ENCODE data around the gene MYLK2. TPM values are rescaled to one million over a fixed set of nuclear protein-coding genes. Genes with fewer than 3 reads are reported as not detected.
"Not testable (repeated sequence)": the region's sequence is repeated elsewhere in the genome, so short reads cannot be mapped to it uniquely, and the experiment has no call there.

MYLK2 gene
- total RNA-seq, 1 donor from 2014 or later = 1.0 TPM

DNA sequence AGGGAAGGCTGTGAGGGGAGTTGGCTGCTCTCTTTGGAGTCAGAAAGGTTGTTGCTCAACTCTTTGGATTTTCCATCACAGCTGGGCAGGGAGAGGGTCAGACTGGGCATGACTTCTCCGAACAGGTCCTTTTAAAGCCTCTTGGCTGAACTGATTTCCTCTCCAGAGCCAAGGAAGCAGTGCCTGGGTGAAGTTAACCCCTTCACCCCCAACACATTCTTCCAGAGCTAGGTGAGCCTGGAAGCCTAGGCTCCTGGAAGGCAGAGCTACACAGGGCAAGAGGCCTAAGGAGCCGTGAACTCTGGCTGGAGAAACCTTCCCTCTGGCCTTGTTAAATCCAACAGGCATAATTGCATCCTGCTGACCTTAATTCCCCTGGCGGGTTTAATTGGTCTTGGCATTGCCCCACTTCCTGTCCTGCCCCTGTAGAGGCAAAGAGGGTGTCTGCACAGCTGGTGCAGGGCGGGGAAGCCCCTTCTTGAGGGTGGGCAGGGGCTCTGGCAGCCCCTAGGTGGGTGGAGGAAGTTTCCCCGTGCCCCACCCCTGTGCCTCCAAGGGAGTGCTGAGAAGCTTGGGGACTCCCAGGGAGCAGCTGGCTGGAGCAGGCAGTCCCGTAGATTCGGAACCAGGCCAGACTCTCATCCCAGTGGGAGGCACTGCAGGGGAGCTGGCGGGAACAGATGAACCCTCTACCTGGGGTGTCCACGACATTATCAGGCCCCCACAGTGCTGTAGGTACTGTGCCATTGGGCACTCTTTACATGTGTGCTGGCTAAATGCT, 3.6 kb upstream of the MYLK2 start:
- intact Hi-C loops (cut with micrococcal nuclease) = no loop called here

DNA sequence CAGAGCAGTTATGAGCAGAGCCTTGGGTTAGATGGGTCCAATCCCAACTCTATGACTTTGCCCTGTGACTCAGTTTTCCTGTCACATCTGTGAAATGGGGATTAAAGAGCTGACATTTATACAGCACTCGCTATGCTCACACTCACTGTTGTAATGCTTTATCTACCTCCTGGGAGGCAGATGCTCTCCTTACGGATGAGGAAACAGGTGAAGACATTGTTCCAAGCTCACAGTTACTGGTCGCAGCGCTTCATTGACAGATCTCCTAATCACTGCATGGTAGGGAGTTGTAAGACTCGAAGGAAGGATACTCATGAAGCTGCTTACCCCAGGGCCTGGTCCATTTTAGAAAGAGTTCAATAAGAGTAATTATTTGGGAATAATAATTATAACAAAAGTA, 2.9 kb upstream of the MYLK2 start:
- intact Hi-C loops (cut with micrococcal nuclease) = no loop called here

DNA sequence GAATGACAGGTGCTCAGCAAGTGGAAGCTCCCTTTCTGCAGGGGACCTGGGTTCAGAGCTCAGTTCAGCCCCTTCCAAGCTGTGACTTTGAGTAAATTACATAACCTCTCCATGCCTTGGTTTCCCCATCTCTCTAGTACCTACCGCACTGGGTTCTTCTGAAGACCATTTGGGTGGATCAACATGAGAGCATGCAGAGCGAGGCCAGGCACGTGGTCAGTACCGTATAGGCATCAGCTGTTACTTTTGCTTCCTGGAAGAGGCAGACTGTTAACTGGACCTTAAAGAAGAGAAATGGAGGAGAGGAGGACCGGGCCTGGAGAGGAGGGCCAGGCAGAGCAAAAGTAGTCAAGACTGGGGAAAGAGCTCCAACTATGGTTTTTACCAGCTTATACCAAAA, 1.7 kb upstream of the MYLK2 start:
- intact Hi-C loops (cut with micrococcal nuclease) = no loop called here

- intact Hi-C loops (cut with micrococcal nuclease) = no loop called here
Measured at GRCh38 chr20:31818376-31818908, 714 bp upstream of the MYLK2 start.

- intact Hi-C loops (cut with micrococcal nuclease) = no loop called here
Measured at GRCh38 chr20:31820228-31820627, 1.1 kb downstream of the MYLK2 start.

DNA sequence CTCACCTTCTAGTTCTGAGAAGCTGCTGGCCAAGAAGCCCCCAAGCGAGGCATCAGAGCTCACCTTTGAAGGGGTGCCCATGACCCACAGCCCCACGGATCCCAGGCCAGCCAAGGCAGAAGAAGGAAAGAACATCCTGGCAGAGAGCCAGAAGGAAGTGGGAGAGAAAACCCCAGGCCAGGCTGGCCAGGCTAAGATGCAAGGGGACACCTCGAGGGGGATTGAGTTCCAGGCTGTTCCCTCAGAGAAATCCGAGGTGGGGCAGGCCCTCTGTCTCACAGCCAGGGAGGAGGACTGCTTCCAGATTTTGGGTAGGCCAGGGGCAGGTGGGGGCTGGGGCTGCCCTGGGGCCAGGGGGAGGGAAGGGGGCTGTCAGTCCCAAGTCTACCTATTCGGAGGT, 2.3 kb downstream of the MYLK2 start:
- intact Hi-C loops (cut with micrococcal nuclease) = no loop called here

DNA sequence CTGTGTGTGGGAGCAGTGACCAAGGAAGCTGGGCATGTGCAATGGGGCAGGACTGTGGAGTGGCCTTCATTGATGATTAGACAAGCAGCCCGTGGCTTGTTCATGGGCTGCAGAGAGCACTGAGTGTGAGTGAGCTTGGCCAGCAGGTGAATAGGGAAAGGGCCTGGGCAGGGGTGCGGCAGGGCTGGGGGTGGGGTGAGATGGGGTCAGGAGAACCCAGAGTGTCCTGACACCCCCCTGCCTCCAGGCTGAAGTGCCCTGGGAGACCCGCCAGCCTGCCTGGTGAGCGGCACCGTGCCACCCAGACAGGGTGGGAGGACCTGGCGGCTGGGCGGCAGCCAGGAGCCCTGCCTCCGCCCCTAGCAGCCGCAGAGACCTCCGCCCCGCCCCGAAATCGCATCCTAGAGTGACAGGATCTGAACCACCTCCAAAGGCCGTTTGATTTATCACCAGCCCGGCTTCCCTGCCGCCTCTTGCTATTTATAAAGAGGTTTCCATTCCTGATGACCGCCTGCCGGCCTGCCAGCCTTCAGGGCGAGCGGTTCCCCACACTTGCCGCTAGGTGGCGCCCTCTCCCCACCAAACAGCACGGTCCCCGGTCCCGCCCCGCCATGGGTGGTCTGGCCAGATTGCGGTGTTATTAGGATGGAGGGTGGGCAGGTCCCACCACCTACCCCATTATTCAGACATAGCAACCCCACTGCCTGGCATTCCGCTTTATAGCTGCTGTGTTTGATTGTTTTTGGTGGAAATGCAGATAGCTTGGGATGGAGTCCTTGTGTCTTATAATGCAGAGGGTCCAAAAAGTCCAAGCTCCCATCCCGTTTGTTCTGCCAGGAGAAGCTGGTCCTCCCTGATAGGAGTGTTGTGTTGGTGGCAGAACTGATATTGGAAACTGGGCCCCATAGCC, 3.5 kb downstream of the MYLK2 start:
- intact Hi-C loops (cut with micrococcal nuclease) = loop anchor here (1.0 to 2.0 kb wide), 3 partner anchors 24 to 270 kb away; no protein-coding TSS in a partner anchor

DNA sequence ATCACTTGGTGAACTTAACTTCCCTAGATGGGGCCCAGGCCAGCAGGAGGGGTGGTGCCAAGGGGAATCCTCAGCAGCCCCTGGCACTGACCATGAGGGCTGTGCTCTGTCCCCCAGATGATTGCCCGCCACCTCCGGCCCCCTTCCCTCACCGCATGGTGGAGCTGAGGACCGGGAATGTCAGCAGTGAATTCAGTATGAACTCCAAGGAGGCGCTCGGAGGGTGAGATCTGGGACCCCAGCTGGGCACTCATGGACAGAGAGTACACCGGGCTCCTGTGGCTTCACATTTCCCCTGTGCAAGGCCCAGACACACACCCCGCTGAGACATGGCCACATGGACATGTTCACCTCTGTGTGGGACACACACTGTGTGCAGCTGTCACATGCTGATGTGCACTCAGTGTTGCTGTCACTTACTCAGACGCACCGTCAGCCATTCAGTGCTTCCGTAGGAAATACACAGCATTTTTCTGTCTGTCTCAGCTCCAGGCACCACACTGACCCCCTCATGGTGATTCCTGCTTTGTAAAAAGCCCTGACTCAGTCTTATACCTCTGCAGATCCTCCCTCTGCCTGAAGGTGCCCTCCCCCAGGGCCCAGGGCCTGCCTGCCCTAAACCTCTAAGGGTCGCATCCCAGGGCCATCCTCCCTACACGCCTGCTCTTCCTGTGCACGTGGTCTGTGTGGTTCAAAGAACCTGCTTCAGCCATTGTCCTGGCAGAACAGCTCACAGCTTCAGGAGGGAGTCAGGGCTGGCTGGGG, 4.4 kb downstream of the MYLK2 start:
- intact Hi-C loops (cut with micrococcal nuclease) = loop anchor here (2.0 kb wide), 1 partner anchor 207 kb away; no protein-coding TSS in a partner anchor

DNA sequence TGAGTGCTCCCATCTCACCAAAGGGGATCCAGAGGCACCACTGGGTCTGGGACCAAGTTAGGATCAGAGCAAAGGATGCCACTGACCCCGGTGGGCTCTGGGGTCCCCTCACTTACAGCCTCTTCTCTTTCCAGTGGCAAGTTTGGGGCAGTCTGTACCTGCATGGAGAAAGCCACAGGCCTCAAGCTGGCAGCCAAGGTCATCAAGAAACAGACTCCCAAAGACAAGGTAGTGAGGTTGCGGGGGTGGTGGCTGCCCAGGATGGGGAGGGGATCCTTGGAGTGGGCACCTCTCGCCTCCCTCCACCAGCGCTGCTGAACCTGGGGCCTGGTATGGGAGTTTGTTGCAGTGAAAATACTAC, 4.9 kb downstream of the MYLK2 start:
- intact Hi-C loops (cut with micrococcal nuclease) = no loop called here

- intact Hi-C loops (cut with micrococcal nuclease) = no loop called here
Measured at GRCh38 chr20:31824554-31825313, 5.6 kb downstream of the MYLK2 start.

- intact Hi-C loops (cut with micrococcal nuclease) = no loop called here
Measured at GRCh38 chr20:31826074-31826473, 6.9 kb downstream of the MYLK2 start.

GRCh38 chr20:31827059-31827458, 7.9 kb downstream of the MYLK2 start:
- intact Hi-C loops (cut with micrococcal nuclease) = no loop called here

DNA sequence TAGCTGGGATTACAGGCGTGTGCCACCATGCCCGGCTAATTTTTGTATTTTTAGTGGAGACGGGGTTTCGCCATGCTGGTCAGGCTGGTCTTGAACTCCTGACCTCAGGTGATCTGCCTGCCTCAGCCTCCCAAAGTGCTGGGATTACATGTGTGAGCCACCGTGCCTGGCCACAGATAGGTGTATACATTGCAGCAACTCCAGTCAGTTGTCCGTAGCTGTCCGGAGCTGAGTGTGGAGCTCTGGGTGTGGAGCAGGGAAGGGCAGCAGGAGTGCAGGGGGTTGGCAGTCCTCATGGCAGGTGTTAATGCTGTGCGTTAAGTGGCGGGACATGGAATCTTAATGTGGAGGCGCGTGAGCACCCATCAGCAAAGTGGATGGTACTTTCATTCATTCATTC, 8.9 kb downstream of the MYLK2 start:
- intact Hi-C loops (cut with micrococcal nuclease) = not testable (repeated sequence)

DNA sequence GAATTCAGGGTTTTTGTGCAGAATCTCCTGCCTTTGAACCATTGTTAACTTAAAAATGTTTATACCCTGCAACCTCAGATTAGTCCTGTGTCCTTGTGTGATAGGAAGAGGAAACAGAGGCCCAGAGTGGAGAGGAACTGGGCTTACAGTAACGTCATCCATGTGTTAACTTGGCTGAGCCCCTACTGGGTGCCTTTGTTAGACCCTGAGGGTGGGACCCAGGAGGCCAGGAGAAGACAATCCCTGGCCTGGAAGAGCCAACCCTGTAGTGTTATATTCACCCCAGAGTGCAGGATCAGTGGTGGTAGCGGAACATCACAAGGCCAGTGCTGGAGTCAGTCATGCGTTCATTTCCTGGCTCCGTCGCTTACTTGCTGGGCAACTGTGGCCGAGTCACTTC, 10.6 kb downstream of the MYLK2 start:
- intact Hi-C loops (cut with micrococcal nuclease) = no loop called here

DNA sequence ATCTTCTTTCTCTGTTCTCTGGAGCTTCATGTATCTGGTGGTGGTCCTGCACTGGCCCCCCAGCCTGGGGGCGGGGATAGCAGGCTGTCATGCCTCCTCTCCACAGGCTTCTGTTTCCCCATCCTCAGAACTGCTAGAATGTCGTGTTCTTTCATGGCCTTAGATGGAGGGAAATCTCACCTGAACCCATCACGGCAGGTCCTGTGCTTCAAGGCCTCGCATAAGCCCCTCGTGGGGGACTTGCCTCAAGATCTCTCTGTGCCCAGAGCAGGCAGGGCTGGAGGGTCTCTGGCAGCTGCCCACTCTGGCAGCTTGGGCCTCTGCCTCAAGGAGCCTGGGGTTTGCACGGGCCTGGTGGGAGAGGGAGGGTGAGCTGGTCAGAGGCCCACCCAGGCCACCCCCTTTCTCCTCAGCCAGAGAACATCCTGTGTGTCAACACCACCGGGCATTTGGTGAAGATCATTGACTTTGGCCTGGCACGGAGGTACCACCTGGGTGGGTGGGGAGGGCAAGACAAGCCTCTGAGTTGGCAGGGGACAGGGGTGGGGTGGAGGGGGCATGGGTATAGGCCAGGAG, 11.3 kb downstream of the MYLK2 start:
- intact Hi-C loops (cut with micrococcal nuclease) = no loop called here

DNA sequence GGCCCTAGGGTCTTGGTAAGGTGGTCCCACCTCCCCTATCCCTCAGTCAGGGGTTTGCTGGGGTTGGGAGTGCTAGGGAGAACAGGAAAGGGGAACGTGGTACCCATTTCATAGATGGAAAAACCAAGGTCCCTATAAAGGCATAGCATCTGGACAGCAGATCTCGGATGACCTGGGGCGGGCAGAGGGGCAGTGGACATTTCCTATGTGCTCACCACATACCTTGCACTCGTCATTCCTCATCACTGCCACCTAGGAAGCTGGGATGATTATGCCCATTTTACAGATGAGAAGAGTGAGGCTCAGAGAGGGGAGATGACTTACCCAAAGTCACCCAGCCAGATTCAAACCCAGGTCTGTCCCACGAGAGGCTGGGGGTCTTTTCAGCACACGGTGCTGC, 12.1 kb downstream of the MYLK2 start:
- intact Hi-C loops (cut with micrococcal nuclease) = no loop called here

DNA sequence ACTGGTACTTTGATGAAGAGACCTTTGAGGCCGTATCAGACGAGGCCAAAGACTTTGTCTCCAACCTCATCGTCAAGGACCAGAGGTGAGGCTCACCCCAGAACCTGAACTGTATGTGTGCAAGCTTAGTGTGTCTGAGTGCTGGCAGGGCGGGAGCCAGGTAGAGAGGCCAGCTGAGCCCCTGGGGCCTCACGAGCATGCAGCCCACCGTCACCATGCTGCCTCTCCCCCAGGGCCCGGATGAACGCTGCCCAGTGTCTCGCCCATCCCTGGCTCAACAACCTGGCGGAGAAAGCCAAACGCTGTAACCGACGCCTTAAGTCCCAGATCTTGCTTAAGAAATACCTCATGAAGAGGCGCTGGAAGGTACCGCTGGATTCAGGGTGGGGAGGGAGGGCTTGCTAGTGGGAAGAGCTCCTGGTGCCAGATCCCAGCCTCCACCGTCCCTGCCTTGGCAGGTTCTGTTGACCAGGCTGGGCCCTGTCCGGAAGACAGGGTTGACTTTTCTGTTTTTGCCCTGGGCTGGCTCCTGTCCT, 12.7 kb downstream of the MYLK2 start:
- intact Hi-C loops (cut with micrococcal nuclease) = no loop called here

DNA sequence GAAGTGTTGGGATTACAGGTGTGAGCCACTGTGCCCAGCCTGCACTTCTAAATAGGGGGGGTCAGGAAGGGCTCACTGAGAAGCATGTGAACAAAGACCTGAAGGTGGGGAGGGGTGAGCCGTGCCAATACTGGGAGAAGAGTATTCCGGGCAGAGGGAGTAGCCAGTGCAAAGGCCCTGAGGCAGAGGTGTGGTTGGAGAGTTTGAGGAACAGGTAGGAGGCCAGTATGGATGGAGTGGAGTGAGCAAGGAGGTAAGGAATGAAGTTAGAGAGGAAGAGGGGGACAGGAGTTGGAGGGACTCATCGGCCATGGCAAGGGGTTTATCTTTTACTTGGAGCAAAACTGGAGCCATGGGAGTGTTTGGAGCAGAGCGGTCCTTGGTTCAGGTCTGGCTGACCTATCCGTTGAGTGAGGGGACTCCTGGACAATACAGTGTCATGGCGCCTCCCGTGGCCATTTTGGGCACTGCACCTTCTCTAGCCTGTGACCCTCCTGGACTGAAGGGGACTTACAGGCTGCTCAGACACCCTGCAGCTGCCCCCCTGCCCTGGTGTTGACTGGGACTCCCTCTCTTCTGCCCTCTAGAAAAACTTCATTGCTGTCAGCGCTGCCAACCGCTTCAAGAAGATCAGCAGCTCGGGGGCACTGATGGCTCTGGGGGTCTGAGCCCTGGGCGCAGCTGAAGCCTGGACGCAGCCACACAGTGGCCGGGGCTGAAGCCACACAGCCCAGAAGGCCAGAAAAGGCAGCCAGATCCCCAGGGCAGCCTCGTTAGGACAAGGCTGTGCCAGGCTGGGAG, 14.2 kb downstream of the MYLK2 start:
- intact Hi-C loops (cut with micrococcal nuclease) = no loop called here

- intact Hi-C loops (cut with micrococcal nuclease) = no loop called here
Measured at GRCh38 chr20:31833931-31834521, 14.9 kb downstream of the MYLK2 start.

All from T-helper 2 cell treated with Interferon-gamma antibody and Interleukin-4, amounts not matched to agents 100 ng/mL and 5 ng/mL, for 36 hours (primary cell).